Measurements from ENCODE around the gene UBE2C.

DNA sequence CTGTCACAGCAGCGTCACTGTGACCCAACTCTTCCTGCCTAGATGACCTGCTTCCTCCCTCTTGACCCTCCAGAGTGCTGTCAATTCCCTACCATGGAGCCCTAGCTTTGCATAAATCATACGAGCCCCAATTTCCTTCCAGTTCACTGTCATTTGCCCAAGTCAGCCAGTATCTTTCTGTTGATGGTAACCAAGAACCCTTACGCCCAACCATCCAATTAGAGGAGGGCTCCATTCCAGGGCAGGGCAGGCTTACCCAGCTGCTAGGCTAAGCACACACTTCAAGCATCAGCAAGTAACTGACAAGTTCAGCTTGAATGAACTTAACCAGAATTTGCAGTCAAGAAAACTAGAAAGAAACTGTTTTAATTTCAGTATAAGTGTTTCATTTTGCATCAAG, 46.5 kb upstream of the UBE2C start:
- no peak for TF ChIP-seq POLR2A (IDR thresholded peaks at IDR 0.05; ENCODE audit: borderline replicate concordance, extremely low read depth, insufficient read depth, insufficient read length)
- no peak for TF ChIP-seq EZH2 (IDR thresholded peaks at IDR 0.05)
- TF ChIP-seq ZNF274 (IDR thresholded peaks at IDR 0.05; ENCODE audit: low read depth, low read length): no peak
- TF ChIP-seq, protein P1, sequence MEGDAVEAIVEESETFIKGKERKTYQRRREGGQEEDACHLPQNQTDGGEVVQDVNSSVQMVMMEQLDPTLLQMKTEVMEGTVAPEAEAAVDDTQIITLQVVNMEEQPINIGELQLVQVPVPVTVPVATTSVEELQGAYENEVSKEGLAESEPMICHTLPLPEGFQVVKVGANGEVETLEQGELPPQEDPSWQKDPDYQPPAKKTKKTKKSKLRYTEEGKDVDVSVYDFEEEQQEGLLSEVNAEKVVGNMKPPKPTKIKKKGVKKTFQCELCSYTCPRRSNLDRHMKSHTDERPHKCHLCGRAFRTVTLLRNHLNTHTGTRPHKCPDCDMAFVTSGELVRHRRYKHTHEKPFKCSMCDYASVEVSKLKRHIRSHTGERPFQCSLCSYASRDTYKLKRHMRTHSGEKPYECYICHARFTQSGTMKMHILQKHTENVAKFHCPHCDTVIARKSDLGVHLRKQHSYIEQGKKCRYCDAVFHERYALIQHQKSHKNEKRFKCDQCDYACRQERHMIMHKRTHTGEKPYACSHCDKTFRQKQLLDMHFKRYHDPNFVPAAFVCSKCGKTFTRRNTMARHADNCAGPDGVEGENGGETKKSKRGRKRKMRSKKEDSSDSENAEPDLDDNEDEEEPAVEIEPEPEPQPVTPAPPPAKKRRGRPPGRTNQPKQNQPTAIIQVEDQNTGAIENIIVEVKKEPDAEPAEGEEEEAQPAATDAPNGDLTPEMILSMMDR (IDR thresholded peaks at IDR 0.05 in 2 of 3, conservative IDR thresholded peaks at IDR 0.05 in 1 of 3; ENCODE audit: borderline replicate concordance in 1 of 3, insufficient read depth in 1 of 3, low read depth in 2 of 3, low read length in 2 of 3): no peak
- no peak for TF ChIP-seq YY1 (IDR thresholded peaks at IDR 0.05; ENCODE audit: extremely low read depth, insufficient replicate concordance, low read depth, low read length)
- TF ChIP-seq, protein P2, sequence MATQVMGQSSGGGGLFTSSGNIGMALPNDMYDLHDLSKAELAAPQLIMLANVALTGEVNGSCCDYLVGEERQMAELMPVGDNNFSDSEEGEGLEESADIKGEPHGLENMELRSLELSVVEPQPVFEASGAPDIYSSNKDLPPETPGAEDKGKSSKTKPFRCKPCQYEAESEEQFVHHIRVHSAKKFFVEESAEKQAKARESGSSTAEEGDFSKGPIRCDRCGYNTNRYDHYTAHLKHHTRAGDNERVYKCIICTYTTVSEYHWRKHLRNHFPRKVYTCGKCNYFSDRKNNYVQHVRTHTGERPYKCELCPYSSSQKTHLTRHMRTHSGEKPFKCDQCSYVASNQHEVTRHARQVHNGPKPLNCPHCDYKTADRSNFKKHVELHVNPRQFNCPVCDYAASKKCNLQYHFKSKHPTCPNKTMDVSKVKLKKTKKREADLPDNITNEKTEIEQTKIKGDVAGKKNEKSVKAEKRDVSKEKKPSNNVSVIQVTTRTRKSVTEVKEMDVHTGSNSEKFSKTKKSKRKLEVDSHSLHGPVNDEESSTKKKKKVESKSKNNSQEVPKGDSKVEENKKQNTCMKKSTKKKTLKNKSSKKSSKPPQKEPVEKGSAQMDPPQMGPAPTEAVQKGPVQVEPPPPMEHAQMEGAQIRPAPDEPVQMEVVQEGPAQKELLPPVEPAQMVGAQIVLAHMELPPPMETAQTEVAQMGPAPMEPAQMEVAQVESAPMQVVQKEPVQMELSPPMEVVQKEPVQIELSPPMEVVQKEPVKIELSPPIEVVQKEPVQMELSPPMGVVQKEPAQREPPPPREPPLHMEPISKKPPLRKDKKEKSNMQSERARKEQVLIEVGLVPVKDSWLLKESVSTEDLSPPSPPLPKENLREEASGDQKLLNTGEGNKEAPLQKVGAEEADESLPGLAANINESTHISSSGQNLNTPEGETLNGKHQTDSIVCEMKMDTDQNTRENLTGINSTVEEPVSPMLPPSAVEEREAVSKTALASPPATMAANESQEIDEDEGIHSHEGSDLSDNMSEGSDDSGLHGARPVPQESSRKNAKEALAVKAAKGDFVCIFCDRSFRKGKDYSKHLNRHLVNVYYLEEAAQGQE (IDR thresholded peaks at IDR 0.05; ENCODE audit: low read depth): no peak

All from HCT116 (cell line).